AG04449 (cell line): ENCODE results near the gene HSPA9.

ENCODE experiments used
- CTCF ChIA-PET: fragments of 350-600 bp; formaldehyde crosslinking; extraction: SDS; loops from one replicate; lab custom pipeline; 2021; ENCODE audit warnings: antibody characterized with exemption; lab: Yijun Ruan, JAX
- POLR2A ChIA-PET: fragments of 400-600, 350-600 bp; formaldehyde crosslinking; extraction: SDS; loops from one replicate; lab custom pipeline; 2020; ENCODE audit warnings: antibody characterized with exemption, inconsistent platforms; lab: Yijun Ruan, JAX
- DNase-seq: peaks from one replicate; pipeline ENCODE4 v3.0.0-alpha.2; 2010; ENCODE audit warnings: low read depth, low spot score
- H3K4me3 ChIP-seq: 2 replicates; pipeline ENCODE4 v1.5.1; 2011; ENCODE audit warnings: low read depth, mild to moderate bottlenecking, control low read depth, low read length
- TF ChIP-seq, protein P1 (sequence below): IDR thresholded peaks from one replicate; pipeline ENCODE4 v1.5.1; 2011; ENCODE audit warnings: mild to moderate bottlenecking, moderate library complexity, low read length, control low read depth, inconsistent platforms; ENCODE audit not compliant: insufficient read depth; ENCODE audit errors: missing control alignments

Gene HSPA9

GRCh38 chr5:138549414-138549813, 25.8 kb downstream of the HSPA9 start:
- no peak for DNase-seq
- ChIA-PET CTCF (interaction anchor here (1.7 to 4.2 kb wide), 6 partner anchors 7 to 99 kb away, joined by 5 to 43 read pairs (median 14); no protein-coding TSS in a partner anchor), POLR2A (no interaction called here)
- TF ChIP-seq, protein P1, sequence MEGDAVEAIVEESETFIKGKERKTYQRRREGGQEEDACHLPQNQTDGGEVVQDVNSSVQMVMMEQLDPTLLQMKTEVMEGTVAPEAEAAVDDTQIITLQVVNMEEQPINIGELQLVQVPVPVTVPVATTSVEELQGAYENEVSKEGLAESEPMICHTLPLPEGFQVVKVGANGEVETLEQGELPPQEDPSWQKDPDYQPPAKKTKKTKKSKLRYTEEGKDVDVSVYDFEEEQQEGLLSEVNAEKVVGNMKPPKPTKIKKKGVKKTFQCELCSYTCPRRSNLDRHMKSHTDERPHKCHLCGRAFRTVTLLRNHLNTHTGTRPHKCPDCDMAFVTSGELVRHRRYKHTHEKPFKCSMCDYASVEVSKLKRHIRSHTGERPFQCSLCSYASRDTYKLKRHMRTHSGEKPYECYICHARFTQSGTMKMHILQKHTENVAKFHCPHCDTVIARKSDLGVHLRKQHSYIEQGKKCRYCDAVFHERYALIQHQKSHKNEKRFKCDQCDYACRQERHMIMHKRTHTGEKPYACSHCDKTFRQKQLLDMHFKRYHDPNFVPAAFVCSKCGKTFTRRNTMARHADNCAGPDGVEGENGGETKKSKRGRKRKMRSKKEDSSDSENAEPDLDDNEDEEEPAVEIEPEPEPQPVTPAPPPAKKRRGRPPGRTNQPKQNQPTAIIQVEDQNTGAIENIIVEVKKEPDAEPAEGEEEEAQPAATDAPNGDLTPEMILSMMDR, result no peak
- no peak overlapping the region for H3K4me3 ChIP-seq

DNA sequence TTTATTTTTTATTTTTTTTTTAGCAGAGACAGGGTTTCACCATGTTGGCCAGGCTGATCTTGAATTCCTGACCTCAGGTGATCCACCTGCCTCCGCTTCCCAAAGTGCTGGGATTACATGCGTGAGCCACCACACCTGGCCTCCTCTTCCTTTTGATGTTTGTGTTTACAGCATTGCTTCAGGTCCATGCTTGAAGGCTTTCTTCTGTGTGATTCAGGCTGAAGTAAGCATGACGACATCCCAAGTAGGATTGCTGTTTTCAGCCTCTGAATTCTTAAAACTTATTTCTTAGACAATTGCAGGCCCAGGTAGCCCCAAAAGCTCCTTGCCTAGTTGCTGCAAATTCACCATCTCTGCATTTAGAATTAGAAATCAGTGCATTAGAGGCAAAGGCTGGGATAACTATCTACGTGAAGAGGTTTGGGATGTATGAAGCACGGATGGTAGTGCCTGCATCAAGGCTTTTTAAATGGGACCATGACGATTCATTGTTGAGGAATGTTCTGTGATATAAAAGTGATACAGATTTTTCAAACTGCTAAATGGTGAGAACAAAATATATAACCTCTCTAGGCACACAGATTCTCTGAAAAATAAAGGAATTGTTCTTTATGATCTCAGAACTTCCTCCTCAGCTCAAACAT, 29.2 kb downstream of the HSPA9 start:
- no peak overlapping the region for H3K4me3 ChIP-seq

DNA sequence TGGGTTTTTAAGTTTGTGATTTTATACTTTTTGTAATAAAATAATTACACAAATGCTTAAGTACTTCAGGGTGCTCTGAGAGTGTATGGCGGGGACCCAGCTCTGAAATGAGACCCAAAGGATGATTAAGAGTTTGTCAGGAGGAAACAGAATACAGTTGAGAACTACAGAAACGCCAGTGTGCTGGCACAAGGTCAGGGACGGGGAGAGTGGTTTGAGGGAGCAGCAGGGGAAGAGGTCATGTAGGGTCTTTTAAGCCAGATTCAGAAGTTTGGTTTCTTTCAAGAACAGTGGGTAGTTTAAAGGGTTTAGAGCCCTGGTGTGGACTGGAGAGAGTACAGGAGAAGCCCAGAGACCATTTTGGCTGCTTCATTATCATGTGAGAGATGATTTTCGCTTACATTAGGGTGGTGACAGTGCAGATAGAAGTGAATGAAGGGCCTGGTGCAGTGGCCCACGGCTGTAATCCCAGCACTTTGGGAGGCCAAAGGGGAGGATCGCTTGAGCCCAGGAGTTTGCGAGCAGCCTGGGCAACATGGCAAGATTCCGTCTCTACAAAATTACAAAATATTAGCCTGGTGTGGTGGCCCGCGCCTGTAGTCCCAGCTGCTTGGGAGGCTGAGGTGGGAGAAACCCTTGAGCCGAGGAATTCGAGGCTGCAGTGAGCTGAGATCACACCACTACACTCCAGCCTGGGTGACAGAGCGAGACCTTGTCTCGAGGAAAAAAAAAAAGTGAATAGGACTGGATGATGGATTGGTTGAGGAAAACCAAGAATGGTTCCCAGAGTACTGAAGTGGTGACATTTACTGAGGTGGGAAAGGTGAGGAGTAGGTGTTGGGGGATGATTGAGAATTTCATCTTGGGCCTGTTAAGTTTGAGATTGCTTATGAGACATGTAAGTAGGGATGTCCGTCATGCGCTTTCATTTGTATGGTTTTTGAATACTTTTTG, 30.7 kb downstream of the HSPA9 start:
- ChIA-PET CTCF (interaction anchor here (1.0 to 2.8 kb wide), 12 partner anchors 11 to 797 kb away, joined by 3 to 13 read pairs (median 4); partner anchors contain the start of genes EGR1 and PAIP2), POLR2A (interaction anchor here (0.9 to 3.7 kb wide), 3 partner anchors 9 to 96 kb away, joined by 3 to 36 read pairs (median 4); partner anchors contain the start of gene EGR1)
- no peak for DNase-seq
- TF ChIP-seq, protein P1, result no peak
- peak overlapping the region; percentile 97 for H3K4me3 ChIP-seq

More for the DNA sequence above, 29.2 kb downstream of the HSPA9 start:
- no peak for DNase-seq
- TF ChIP-seq, protein P1, result no peak
- ChIA-PET POLR2A (no interaction called here), CTCF (interaction anchor here (0.6 to 4.2 kb wide), 7 partner anchors 9 to 369 kb away, joined by 3 to 43 read pairs (median 3); no protein-coding TSS in a partner anchor)

DNA sequence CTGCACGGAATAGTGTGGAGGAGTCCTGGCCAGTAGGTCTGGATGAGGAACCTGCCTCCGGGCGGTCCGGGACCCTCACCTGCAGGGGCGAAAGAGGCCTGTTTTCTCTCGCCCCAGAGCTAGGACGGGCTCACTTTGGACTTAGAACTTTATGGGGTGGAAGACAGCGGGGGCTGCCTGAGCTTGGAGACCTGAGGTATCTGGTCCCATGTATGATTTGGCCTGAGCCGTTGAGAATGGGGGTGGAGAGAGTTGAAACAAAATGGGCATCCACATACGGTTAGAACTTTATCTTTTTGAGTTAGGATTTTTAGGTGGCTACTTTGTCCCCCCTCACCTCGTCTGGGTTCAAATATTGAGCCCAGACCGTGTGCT, 31.5 kb downstream of the HSPA9 start:
- ChIA-PET POLR2A (interaction anchor here (0.7 to 3.7 kb wide), 9 partner anchors 9 to 95 kb away, joined by 3 to 36 read pairs (median 4); partner anchors contain the start of genes EGR1 and HSPA9), CTCF (interaction anchor here (1.0 to 2.8 kb wide), 15 partner anchors 9 to 798 kb away, joined by 3 to 13 read pairs (median 4); partner anchors contain the start of genes EGR1 and PAIP2)
- TF ChIP-seq, protein P1, result no peak
- peak overlapping the region; percentile 97 for H3K4me3 ChIP-seq
- no peak for DNase-seq

DNA sequence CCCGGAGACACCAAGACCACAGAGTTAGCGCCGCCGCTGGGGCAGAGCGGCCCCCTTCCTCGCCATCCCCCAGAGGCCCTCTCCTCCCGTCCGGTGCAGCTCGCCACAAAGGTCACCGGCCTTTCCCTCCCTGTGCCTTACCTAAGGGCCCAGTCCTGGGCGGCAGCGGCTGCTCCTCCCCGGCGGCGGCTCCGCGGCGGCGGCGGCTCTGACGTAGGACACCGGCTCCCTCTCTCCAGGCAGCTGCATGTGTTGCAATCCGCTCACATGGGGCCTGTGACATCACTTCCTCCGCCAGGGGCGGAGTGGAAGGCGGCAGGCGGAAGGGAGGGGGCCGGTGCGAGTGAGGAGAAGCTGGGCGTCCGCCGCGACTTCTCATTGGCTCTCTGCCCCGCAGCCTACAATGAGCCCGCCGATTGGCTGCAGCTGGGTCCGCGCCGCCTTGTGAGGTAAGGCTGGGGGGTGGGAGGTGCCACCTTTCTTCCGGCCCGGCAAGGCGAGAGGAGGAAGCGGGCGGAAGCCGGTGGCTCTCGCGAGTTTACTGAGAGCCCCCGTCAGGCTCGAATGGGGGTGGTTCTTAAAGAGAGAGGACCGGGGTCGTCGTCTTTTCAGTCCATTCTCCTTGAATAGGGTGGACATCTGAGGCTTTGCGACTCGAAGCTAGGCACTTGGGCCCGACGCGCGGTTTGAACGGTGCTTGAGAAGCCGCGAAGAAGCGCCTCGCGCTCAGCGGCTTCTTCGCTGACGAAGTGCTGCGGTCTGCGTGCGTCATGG, 32.1 kb downstream of the HSPA9 start, which contains the start of gene ETF1:
Gene ETF1 (minus strand): TSS at position 281 of the 774 bp plus-strand sequence. CDS start 318 bp downstream, outside the sequence.
- H3K4me3 ChIP-seq, result peak within 1 kb of the TSS; percentile 97
- TF ChIP-seq, protein P1, result no peak
- CTCF ChIA-PET, result interaction anchor here (1.0 to 2.8 kb wide), 15 partner anchors 8 to 799 kb away, joined by 3 to 13 read pairs (median 4); partner anchors contain the start of genes EGR1 and PAIP2
- peak; percentile 97 for DNase-seq
- POLR2A ChIA-PET, result interaction anchor here (0.7 to 3.7 kb wide), 8 partner anchors 9 to 95 kb away, joined by 3 to 36 read pairs (median 4); partner anchors contain the start of genes EGR1 and HSPA9
